SU-DHL-6 (cell line): ENCODE results near the gene ZNF200.

Experiments
- H2AFZ ChIP-seq: fragments of 200-600 bp; sonication (generic); 2 replicates; pipeline ENCODE4 v1.6.1; 2014; ENCODE audit warnings: low read depth, mild to moderate bottlenecking, moderate library complexity, mixed read lengths, antibody characterized with exemption, low read length; ENCODE audit not compliant: severe bottlenecking
- H3F3A ChIP-seq: fragments of 200-600 bp; shearing (Covaris generic); 2 replicates; pipeline ENCODE4 v1.6.0; 2016; ENCODE audit warnings: antibody characterized with exemption, mild to moderate bottlenecking; ENCODE audit not compliant: insufficient read depth
- H3K27ac ChIP-seq: fragments of 200-600 bp; sonication (generic); 2 replicates; pipeline ENCODE4 v1.5.1; 2016; ENCODE audit warnings: low read depth, mild to moderate bottlenecking, low read length, moderate library complexity, mixed read lengths
- H3K27me3 ChIP-seq: fragments of 200-600 bp; sonication (generic), shearing (Covaris generic); 2 replicates; pipeline ENCODE4 v1.6.0; 2014; ENCODE audit warnings: mild to moderate bottlenecking, low read length
- H3K36me3 ChIP-seq: fragments of 200-600 bp; sonication (generic); 2 replicates; pipeline ENCODE4 v1.6.1; 2014; ENCODE audit warnings: mild to moderate bottlenecking, low read length, mixed read lengths
- H3K4me2 ChIP-seq: fragments of 300-600, 200-600 bp; shearing (Covaris generic), sonication (generic); 2 replicates; pipeline ENCODE4 v1.6.0; 2014; ENCODE audit warnings: low read length, low read depth, mild to moderate bottlenecking; ENCODE audit not compliant: poor library complexity, severe bottlenecking
- H3K4me3 ChIP-seq: fragments of 200-600 bp; sonication (generic); 2 replicates; pipeline ENCODE4 v1.5.1; 2014; ENCODE audit warnings: antibody characterized with exemption, low read length, mild to moderate bottlenecking, mixed read lengths; ENCODE audit not compliant: insufficient read depth, poor library complexity, severe bottlenecking
- H3K79me2 ChIP-seq: fragments of 200-600 bp; sonication (generic); 2 replicates; pipeline ENCODE4 v1.6.1; 2014; ENCODE audit warnings: mild to moderate bottlenecking, low read length, moderate library complexity; ENCODE audit not compliant: insufficient read depth
- H3K9ac ChIP-seq: fragments of 200-600 bp; sonication (generic); 2 replicates; pipeline ENCODE4 v1.7.0; 2014; ENCODE audit warnings: mild to moderate bottlenecking, low read length
- H3K9me2 ChIP-seq: fragments of 200-600 bp; sonication (generic); replicated peaks from 2 replicates; pipeline ENCODE4 v1.6.1; 2014; ENCODE audit warnings: low read length; ENCODE audit not compliant: insufficient read depth
- H3K9me3 ChIP-seq: fragments of 200-600 bp; sonication (generic); 2 replicates; pipeline ENCODE4 v1.6.1; 2014; ENCODE audit warnings: low read length, mixed read lengths; ENCODE audit not compliant: insufficient read depth
- H4K20me1 ChIP-seq: fragments of 200-600 bp; sonication (generic); 2 replicates; pipeline ENCODE4 v1.6.1; 2014; ENCODE audit warnings: low read depth, mild to moderate bottlenecking, antibody characterized with exemption, low read length, moderate library complexity, mixed read lengths
- CTCF ChIP-seq: fragments of 200-600 bp; sonication (generic); IDR thresholded peaks from one replicate; pipeline ENCODE4 v1.5.1; 2017; ENCODE audit warnings: antibody characterized with exemption, mild to moderate bottlenecking, low read length, moderate library complexity; ENCODE audit not compliant: insufficient read depth, poor library complexity, severe bottlenecking
- EZH2phosphoT487 ChIP-seq: fragments of 200-600 bp; sonication (generic), shearing (Covaris generic); conservative IDR thresholded peaks from 2 replicates; pipeline ENCODE4 v1.6.1; 2018; ENCODE audit warnings: mild to moderate bottlenecking, antibody characterized with exemption, low read length, moderate library complexity, mixed read lengths

ZNF200 gene

GRCh38 chr16:3215601-3216262, 19.2 kb downstream of the ZNF200 start:
- H3K27me3 ChIP-seq: no peaks in the 10 kb centered on the region
- no peaks in the 10 kb centered on the region for H4K20me1 ChIP-seq
- H3K27ac ChIP-seq: no peak overlapping the region
- no peak overlapping the region for H2AFZ ChIP-seq
- no peaks in the 10 kb centered on the region for H3K79me2 ChIP-seq
- H3K9me2 ChIP-seq: no peaks in the 10 kb centered on the region
- H3K36me3 ChIP-seq: no peaks in the 10 kb centered on the region
- H3K9ac ChIP-seq: no peak overlapping the region
- no peak overlapping the region for H3K4me2 ChIP-seq
- no peaks in the 10 kb centered on the region for H3F3A ChIP-seq
- no peaks in the 10 kb centered on the region for H3K9me3 ChIP-seq
- TF ChIP-seq CTCF: no peak
- no peak for TF ChIP-seq EZH2phosphoT487
- H3K4me3 ChIP-seq: no peak overlapping the region

- TF ChIP-seq CTCF: no peak
- TF ChIP-seq EZH2phosphoT487: no peak
- H4K20me1 ChIP-seq: no peaks in the 10 kb centered on the region
- no peaks in the 10 kb centered on the region for H3K9me2 ChIP-seq
- H3K9me3 ChIP-seq: no peaks in the 10 kb centered on the region
- H3K79me2 ChIP-seq: no peaks in the 10 kb centered on the region
- no peak overlapping the region for H3K4me3 ChIP-seq
- no peaks in the 10 kb centered on the region for H3K36me3 ChIP-seq
- H2AFZ ChIP-seq: no peak overlapping the region
- H3K27ac ChIP-seq: no peak overlapping the region
- H3F3A ChIP-seq: no peaks in the 10 kb centered on the region
- H3K9ac ChIP-seq: no peak overlapping the region
- H3K4me2 ChIP-seq: no peak overlapping the region
- no peaks in the 10 kb centered on the region for H3K27me3 ChIP-seq
These were observed 19.9 kb downstream of the ZNF200 start for GRCh38 chr16:3214904-3215600.

- no peak overlapping the region for H3K27ac ChIP-seq
- no peaks in the 10 kb centered on the region for H3K27me3 ChIP-seq
- H2AFZ ChIP-seq: no peak overlapping the region
- no peak overlapping the region for H3K4me3 ChIP-seq
- TF ChIP-seq CTCF: no peak
- no peak for TF ChIP-seq EZH2phosphoT487
- H4K20me1 ChIP-seq: no peaks in the 10 kb centered on the region
- H3F3A ChIP-seq: no peaks in the 10 kb centered on the region
- H3K36me3 ChIP-seq: no peaks in the 10 kb centered on the region
- no peak overlapping the region for H3K4me2 ChIP-seq
- no peaks in the 10 kb centered on the region for H3K9me3 ChIP-seq
- H3K79me2 ChIP-seq: no peaks in the 10 kb centered on the region
- no peak overlapping the region for H3K9ac ChIP-seq
- H3K9me2 ChIP-seq: no peaks in the 10 kb centered on the region
These were observed 22.4 kb downstream of the ZNF200 start for GRCh38 chr16:3212567-3212966.
